HEK293T (cell line): ENCODE measurements around the gene DOCK10.

ENCODE experiments used
- ARNT ChIP-seq: fragments of 450-650 bp; IDR thresholded peaks from 2 replicates; pipeline ENCODE4 v1.6.1; 2017; ENCODE audit warnings: mild to moderate bottlenecking
- BHLHE40 ChIP-seq: fragments of 450-650 bp; IDR thresholded peaks from 2 replicates; pipeline ENCODE4 v1.6.1; 2016; ENCODE audit warnings: mild to moderate bottlenecking, moderate library complexity, borderline replicate concordance
- CTBP1 ChIP-seq: fragments of 450-650 bp; IDR thresholded peaks from 2 replicates; pipeline ENCODE4 v1.6.1; 2016; ENCODE audit warnings: borderline replicate concordance
- ELF4 ChIP-seq: fragments of 450-650 bp; IDR thresholded peaks from 2 replicates; pipeline ENCODE4 v1.6.1; 2017; ENCODE audit warnings: antibody characterized with exemption
- FOXA1 ChIP-seq: fragments of 450-650 bp; IDR thresholded peaks from 2 replicates; pipeline ENCODE4 v1.6.1; 2016; ENCODE audit warnings: mild to moderate bottlenecking
- FOXM1 ChIP-seq: fragments of 450-650 bp; IDR thresholded peaks from 2 replicates; pipeline ENCODE4 v1.6.1; 2017; ENCODE audit warnings: mild to moderate bottlenecking, borderline replicate concordance
- HDGF ChIP-seq: fragments of 450-650 bp; IDR thresholded peaks from 2 replicates; pipeline ENCODE4 v1.6.1; 2017; ENCODE audit warnings: antibody characterized with exemption, borderline replicate concordance
- NFRKB ChIP-seq: fragments of 450-650 bp; IDR thresholded peaks from 2 replicates; pipeline ENCODE4 v1.6.1; 2016; ENCODE audit warnings: mild to moderate bottlenecking, moderate library complexity
- SP1 ChIP-seq: fragments of 450-650 bp; IDR thresholded peaks from 2 replicates; pipeline ENCODE4 v1.6.1; 2017
- SUZ12 ChIP-seq: fragments of 450-650 bp; IDR thresholded peaks from 2 replicates; pipeline ENCODE4 v1.6.1; 2016; ENCODE audit warnings: mild to moderate bottlenecking
- TARDBP ChIP-seq: fragments of 450-650 bp; IDR thresholded peaks from 2 replicates; pipeline ENCODE4 v1.6.1; 2016
- ZNF384 ChIP-seq: fragments of 450-650 bp; IDR thresholded peaks from 2 replicates; pipeline ENCODE4 v1.6.1; 2016
- TF ChIP-seq, protein P1 (sequence below): fragments of 450-650 bp; IDR thresholded peaks from 2 replicates; pipeline ENCODE4 v1.6.1; 2016

DNA sequence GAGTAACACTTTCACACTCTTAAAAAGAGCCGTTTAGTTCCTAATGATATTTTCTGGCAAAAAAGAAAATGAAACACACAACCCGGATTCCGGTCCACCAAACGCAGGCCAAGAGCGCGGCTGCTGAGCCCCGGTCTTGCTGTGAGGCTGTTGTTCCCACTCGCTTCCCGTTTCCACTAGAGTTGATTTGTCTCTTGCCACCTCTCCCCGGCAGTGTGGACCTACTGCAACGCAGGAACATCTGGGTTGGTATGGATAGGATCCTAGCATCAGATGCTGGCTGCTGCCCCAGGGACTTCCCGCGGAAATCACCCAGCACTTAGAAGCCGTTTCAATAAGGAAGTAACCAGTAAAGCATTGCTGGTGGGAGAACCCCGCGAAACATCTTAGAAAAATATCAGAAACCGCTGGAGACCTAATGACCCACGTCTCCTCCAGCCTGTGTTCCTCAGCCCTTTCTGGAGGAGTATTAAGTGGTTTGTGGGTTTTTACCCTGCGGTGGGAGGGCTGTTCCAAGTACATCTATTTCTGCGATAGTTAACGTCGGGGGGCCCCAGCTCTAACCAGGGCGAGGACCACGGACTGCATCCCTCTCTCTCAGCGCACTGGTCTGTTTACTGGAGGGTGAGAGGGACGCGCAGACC is 939 bp downstream of the DOCK10 start:
- no peak for TF ChIP-seq BHLHE40
- TF ChIP-seq FOXA1, result no peak
- TF ChIP-seq FOXM1, result no peak
- no peak for TF ChIP-seq ELF4
- no peak for TF ChIP-seq NFRKB
- TF ChIP-seq ARNT, result no peak
- TF ChIP-seq ZNF384, result no peak
- no peak for TF ChIP-seq CTBP1
- no peak for TF ChIP-seq SP1
- no peak for TF ChIP-seq SUZ12
- TF ChIP-seq, protein P1, sequence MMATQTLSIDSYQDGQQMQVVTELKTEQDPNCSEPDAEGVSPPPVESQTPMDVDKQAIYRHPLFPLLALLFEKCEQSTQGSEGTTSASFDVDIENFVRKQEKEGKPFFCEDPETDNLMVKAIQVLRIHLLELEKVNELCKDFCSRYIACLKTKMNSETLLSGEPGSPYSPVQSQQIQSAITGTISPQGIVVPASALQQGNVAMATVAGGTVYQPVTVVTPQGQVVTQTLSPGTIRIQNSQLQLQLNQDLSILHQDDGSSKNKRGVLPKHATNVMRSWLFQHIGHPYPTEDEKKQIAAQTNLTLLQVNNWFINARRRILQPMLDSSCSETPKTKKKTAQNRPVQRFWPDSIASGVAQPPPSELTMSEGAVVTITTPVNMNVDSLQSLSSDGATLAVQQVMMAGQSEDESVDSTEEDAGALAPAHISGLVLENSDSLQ, result no peak
- TF ChIP-seq HDGF, result no peak
- TF ChIP-seq TARDBP, result no peak
